GM20000 (cell line): ENCODE measurements around the gene ESPN.

ENCODE experiments used
- DNase-seq: peaks from one replicate; pipeline ENCODE4 v3.0.0; 2012; ENCODE audit warnings: low spot score
- TF ChIP-seq, protein P1 (sequence below): IDR thresholded peaks from 2 replicates; pipeline ENCODE4 v1.5.1; 2012; ENCODE audit warnings: mild to moderate bottlenecking, control low read depth; ENCODE audit errors: extremely low read depth, missing control alignments

Gene ESPN

DNA sequence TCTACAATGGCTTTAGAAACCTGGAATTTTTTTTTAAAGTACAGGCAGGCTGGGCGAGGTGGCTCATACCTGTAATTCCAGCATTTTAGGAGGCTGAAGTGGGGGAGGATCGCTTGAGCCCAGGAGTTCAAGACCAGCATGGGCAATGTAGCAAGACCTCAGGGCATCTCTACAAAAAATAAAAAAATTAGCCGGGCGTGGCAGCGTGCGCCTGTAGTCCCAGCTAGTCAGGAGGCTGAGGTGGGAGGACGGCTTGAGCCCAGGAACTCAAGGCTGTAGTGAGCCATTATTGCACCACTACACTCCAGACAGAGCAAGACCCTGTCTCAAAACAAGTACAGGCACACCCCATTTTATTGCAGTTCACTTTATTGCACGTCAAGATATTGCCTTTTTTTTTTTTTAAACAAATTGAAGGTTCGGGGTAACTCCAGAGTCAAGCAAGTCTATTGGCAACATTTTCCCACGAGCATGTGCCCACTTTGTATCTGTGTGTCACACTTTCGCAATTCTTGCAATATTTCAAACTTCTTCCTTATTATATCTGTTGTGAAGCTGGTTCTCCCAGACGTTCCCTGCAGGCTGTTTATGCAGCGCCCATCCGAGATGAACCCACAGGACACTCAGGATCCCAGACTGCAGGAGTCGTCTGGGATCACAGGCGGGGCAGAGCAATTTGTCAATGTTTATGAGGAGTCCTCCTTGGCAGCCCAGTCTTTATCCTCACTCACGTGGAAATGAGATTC lies 9.5 kb upstream of the ESPN start:
- TF ChIP-seq, protein P1, sequence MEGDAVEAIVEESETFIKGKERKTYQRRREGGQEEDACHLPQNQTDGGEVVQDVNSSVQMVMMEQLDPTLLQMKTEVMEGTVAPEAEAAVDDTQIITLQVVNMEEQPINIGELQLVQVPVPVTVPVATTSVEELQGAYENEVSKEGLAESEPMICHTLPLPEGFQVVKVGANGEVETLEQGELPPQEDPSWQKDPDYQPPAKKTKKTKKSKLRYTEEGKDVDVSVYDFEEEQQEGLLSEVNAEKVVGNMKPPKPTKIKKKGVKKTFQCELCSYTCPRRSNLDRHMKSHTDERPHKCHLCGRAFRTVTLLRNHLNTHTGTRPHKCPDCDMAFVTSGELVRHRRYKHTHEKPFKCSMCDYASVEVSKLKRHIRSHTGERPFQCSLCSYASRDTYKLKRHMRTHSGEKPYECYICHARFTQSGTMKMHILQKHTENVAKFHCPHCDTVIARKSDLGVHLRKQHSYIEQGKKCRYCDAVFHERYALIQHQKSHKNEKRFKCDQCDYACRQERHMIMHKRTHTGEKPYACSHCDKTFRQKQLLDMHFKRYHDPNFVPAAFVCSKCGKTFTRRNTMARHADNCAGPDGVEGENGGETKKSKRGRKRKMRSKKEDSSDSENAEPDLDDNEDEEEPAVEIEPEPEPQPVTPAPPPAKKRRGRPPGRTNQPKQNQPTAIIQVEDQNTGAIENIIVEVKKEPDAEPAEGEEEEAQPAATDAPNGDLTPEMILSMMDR = no peak
- no peak for DNase-seq

DNA sequence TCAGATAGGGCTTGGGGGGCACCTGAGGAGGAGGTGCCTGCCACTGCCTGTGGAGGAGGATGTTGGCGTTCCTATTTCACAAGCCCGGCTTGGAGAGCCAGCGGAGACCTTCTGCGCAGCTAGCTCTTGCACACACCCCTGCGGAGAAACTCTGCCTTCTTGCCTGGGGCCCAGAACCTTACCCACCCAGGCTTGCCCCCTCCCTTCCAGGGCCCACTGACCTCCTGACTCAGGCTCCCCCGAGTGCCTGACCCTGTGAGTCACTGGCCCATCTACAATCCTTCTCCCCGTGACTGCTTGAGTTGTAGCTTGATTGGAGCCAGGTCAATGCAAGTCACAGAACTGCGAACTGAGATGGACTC lies 8.3 kb upstream of the ESPN start:
- TF ChIP-seq, protein P1 = no peak
- DNase-seq = no peak

DNA sequence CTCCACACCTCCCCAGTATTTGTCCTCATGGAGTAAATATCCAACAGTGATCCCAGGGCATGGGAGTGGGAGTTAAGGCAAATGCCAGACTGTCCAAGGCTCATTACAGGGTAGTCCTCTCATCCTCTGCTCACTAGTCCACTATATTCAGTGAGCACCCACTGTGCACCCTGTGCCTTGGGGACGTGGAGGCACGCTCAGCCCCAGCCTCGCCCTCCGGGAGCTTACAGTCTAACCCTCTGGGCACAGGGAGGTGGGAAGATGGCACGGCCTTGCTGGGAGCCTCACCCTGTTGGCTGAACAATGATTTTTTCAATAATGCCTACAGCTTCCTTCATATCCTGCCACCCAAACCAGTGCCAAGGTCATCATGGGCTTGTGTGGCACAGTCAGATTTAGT lies 7.7 kb upstream of the ESPN start:
- no peak for DNase-seq

DNA sequence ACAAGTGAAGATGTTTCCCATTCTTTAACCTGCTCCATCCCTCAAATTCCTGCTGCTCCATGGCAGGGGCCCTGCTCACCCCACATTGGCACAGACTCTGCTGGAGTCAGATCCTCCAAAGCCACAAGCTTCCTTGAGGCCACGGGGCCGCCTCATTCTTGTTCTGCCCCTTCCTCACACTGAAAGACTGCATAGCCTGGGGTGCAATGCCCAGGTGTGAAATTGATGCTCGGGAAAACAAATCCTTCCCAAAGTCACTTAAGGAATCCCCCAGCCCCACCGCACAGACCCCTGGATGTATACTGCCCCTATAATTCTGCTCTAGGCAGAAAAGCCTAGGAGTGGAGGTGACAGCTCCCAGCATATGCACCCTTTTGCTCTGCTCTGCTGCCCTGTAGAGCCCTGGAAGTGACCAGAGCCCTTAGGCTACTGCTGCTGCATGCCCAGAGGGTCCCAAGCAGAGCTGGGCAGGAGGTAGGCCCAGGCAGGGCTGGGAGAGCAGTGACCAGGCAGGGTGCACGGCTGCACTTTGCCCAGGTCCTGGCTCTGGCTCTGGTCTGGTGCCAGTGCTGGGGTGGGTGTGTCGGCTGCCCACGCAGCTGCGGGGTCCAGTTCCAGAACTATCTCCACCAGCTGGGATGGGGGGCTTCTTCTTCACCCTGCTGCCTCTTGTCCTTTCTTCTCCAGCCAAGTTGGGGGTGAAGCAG lies 6.5 kb upstream of the ESPN start:
- TF ChIP-seq, protein P1 = no peak
- no peak for DNase-seq

More for the DNA sequence above, 7.7 kb upstream of the ESPN start:
- TF ChIP-seq, protein P1 = no peak

DNA sequence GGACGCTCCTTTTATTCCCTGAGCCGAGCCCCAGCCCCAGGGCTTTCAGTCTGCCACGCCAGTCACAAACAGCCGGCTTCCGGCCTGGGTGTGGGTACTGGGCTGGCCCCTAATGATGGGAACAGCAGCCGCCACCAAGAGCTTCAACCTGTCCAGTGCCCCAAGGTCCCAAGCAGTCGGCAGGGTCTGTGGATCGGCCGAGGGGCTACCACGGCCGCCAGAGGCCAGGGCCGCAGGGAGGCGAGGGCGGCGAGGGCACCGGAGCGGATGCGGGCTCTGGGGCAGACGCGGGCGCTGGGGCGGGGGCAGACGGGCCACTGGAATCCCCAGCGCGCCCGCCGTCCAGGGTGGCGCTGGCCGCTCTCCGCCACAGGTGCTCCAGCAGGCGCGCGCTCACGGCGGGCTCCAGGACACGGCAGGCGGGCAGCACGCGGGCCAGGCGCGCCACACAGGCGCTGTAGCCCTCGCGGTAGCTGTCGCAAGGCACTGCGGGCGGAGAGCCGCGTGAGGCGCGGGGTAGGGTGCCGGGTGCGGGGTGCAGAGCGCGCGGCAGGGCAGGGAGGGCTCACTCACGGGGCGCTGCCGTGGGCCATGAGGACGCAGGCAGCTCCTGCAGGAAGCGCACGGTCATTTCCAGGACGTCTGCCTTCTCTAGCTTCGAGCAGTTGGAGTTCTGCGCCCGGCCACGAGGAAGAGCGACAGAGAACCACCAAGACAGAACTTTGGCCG lies 5.7 kb upstream of the ESPN start:
- TF ChIP-seq, protein P1 = no peak
- no peak for DNase-seq

DNA sequence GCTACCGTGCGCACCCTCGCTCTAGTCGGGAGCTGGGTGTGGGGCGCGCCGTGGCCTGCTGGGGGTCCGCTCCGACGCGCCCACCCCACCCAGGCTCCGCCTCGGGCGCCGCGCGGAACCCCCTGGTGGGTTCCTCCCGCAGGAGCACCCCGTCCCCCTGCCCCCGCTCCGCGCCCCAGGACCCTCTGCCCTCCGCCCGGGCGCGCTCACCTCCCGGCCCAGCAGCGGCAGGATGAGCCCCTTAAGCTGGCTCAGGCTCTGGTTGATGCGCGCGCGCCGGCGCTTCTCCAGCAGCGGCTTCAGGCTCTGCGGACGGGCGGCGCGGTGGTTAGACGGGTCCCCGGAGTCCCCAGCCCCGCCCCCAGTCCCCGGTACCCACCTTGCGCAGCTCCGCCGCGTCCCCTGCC lies 5.2 kb upstream of the ESPN start:
- TF ChIP-seq, protein P1 = no peak

More for the DNA sequence above, 5.2 kb upstream of the ESPN start:
- DNase-seq = no peak
